HG03342 (cell line): ENCODE measurements around the gene TP53TG3C.
"Not testable (repeated sequence)": the region's sequence is repeated elsewhere in the genome, so short reads cannot be mapped to it uniquely, and the experiment has no call there.

Source experiments
- ATAC-seq: cut with Tn5 transposase; IDR thresholded peaks from one replicate; pipeline ENCODE4 v1.9.1; 2021; ENCODE audit warnings: mild to moderate bottlenecking, moderate library complexity; ENCODE audit not compliant: unreplicated experiment

TP53TG3C gene

GRCh38 chr16:33193926-33194325 is at the start of gene TP53TG3C:
Gene TP53TG3C, plus strand, starts transcription at chr16:33194226. Its CDS starts 68 bp downstream, at chr16:33194294.
- not testable (repeated sequence) for ATAC-seq
